ENCODE data around the gene BBS2.

BBS2 gene

GRCh38 chr16:56547120-56547948, 27.5 kb upstream of the BBS2 start:
- Histone ChIP-seq H3K36me3 (ENCODE audit: control insufficient read depth, insufficient read depth, low read length) (no peaks in the 10 kb centered on the region), H3K27ac (ENCODE audit: low read depth, low read length) (peak overlapping the region; percentile 66), H3K9ac (ENCODE audit: low read length) (no peak overlapping the region), H3K4me1 (ENCODE audit: control insufficient read depth, insufficient read depth, low read length) (peaks cover 4% of the 10 kb centered on the region), H3K4me3 (ENCODE audit: low read length) (no peak overlapping the region), H3K27me3 (ENCODE audit: control insufficient read depth, insufficient read depth, low read length) (no peaks in the 10 kb centered on the region)

DNA sequence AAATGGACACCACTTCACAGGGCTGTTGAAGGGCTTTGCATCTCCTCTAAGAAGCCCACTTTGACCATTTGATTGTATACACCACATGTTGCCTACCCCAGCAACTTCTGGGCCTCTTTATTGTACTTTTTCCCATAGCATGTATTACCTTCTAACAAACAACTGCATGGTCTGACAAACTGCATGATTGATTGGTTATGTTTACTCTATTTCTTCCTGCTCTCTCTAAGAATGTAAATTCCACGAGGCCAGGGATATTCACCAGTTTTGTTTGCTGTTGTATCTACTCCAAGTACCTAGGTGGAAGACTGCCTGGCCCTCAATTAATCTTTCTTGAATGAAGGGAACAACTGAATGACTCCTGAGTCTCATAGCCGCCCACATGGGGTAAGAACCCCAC, 22.2 kb upstream of the BBS2 start:
- no peaks in the 10 kb centered on the region for H3K36me3 ChIP-seq (ENCODE audit: control insufficient read depth, insufficient read depth, low read length)
- no peak overlapping the region for H3K27ac ChIP-seq (ENCODE audit: low read depth, low read length)
- no peak overlapping the region for H3K4me3 ChIP-seq (ENCODE audit: low read length)
- no peak overlapping the region for H3K9ac ChIP-seq (ENCODE audit: low read length)
- H3K27me3 ChIP-seq (ENCODE audit: control insufficient read depth, insufficient read depth, low read length): no peaks in the 10 kb centered on the region
- H3K4me1 ChIP-seq (ENCODE audit: control insufficient read depth, insufficient read depth, low read length): no peaks in the 10 kb centered on the region

DNA sequence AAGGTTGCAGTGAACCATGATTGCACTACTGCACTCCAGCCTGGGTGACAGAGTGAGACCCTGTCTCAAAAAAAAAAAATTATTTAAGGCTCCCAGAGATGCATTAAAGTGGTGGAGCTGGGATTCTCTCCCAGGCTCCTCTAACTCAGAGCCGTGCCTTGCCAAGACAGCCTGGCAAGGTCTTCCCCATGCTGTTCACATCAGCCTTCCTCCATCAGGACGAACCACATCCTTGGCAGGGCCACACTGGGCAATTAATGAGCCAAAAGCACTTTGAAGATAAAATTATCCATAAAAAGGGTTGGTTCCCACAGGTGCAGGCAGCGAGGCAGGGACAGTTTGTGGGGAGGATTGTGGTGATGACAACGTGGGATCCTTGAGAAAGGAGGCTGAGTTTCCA, 19.8 kb upstream of the BBS2 start:
- Histone ChIP-seq H3K27ac (ENCODE audit: low read depth, low read length) (no peak overlapping the region), H3K36me3 (ENCODE audit: control insufficient read depth, insufficient read depth, low read length) (no peaks in the 10 kb centered on the region), H3K4me1 (ENCODE audit: control insufficient read depth, insufficient read depth, low read length) (no peaks in the 10 kb centered on the region), H3K4me3 (ENCODE audit: low read length) (no peak overlapping the region), H3K27me3 (ENCODE audit: control insufficient read depth, insufficient read depth, low read length) (no peaks in the 10 kb centered on the region), H3K9ac (ENCODE audit: low read length) (no peak overlapping the region)

DNA sequence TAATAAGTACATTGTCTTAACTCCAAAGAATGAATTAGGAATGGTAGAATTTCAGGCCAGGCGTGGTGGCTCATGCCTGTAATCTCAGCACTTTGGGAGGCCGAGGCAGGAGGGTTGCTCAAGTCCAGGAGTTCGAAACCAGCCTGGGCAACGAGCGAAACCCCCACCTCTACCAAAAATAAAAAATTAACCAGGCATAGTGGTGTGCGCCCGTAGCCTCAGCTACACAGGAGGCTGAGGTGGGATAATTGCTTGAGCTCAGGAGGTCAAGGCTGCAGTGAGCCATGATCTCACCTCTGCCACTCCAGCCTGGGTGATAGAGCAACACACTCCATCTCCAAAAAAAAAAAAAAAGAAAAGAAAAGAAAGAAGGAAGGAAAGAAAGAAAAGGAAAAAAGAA, 18.5 kb upstream of the BBS2 start:
- no peak overlapping the region for H3K9ac ChIP-seq (ENCODE audit: low read length)
- H3K4me1 ChIP-seq (ENCODE audit: control insufficient read depth, insufficient read depth, low read length): no peaks in the 10 kb centered on the region
- H3K27me3 ChIP-seq (ENCODE audit: control insufficient read depth, insufficient read depth, low read length): no peaks in the 10 kb centered on the region
- H3K27ac ChIP-seq (ENCODE audit: low read depth, low read length): no peak overlapping the region
- no peaks in the 10 kb centered on the region for H3K36me3 ChIP-seq (ENCODE audit: control insufficient read depth, insufficient read depth, low read length)
- no peak overlapping the region for H3K4me3 ChIP-seq (ENCODE audit: low read length)

- H3K4me1 ChIP-seq (ENCODE audit: control insufficient read depth, insufficient read depth, low read length): no peaks in the 10 kb centered on the region
- H3K4me3 ChIP-seq (ENCODE audit: low read length): no peak overlapping the region
- no peaks in the 10 kb centered on the region for H3K36me3 ChIP-seq (ENCODE audit: control insufficient read depth, insufficient read depth, low read length)
- no peak overlapping the region for H3K27ac ChIP-seq (ENCODE audit: low read depth, low read length)
- no peaks in the 10 kb centered on the region for H3K27me3 ChIP-seq (ENCODE audit: control insufficient read depth, insufficient read depth, low read length)
- no peak overlapping the region for H3K9ac ChIP-seq (ENCODE audit: low read length)
These were observed 15.1 kb upstream of the BBS2 start for GRCh38 chr16:56534847-56535383.

GRCh38 chr16:56532714-56533113, 12.9 kb upstream of the BBS2 start:
- no peak overlapping the region for H3K9ac ChIP-seq (ENCODE audit: low read length)
- H3K4me1 ChIP-seq (ENCODE audit: control insufficient read depth, insufficient read depth, low read length): no peaks in the 10 kb centered on the region
- no peak overlapping the region for H3K4me3 ChIP-seq (ENCODE audit: low read length)
- no peaks in the 10 kb centered on the region for H3K36me3 ChIP-seq (ENCODE audit: control insufficient read depth, insufficient read depth, low read length)
- H3K27me3 ChIP-seq (ENCODE audit: control insufficient read depth, insufficient read depth, low read length): no peaks in the 10 kb centered on the region
- no peak overlapping the region for H3K27ac ChIP-seq (ENCODE audit: low read depth, low read length)

DNA sequence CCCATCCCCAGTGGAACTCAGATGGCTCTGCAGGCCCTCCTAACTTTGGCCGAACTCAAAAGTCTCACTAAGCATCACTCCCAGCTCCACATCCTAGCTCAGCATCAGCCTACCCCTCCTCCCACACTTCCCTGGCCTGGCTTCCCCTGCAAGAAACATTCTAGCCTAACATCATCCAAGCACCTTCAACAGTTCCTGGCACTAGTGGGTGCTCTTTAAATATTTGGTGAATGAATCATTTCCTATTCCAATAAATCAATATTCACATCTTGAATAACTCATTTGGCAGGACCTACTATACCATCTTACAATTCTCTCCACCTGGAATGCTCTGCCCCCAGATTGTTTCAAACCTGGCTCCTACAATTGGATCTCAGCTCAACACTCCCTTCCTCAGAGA, 11.0 kb upstream of the BBS2 start:
- Histone ChIP-seq H3K27me3 (ENCODE audit: control insufficient read depth, insufficient read depth, low read length) (no peaks in the 10 kb centered on the region), H3K9ac (ENCODE audit: low read length) (no peak overlapping the region), H3K36me3 (ENCODE audit: control insufficient read depth, insufficient read depth, low read length) (no peaks in the 10 kb centered on the region), H3K4me3 (ENCODE audit: low read length) (no peak overlapping the region), H3K4me1 (ENCODE audit: control insufficient read depth, insufficient read depth, low read length) (no peaks in the 10 kb centered on the region), H3K27ac (ENCODE audit: low read depth, low read length) (no peak overlapping the region)

DNA sequence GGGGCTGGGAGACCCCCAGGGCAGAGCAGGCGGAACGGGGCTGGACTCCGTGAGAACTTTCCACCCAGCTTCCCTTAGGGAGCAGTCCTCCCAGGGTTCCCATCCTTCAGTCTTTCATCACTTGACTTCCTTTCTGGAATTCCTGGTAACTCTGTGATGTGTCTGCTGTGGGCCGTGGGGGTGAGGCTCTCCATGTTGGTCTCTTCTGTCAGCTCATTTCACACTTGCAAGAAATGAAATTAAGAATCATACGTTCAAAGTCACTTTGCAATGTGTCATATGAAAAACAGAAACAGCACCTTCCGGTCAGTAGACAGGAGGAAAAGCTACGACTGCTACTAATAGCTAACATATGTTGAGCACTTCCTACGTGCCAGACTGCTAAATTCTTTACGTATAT, 5.4 kb upstream of the BBS2 start:
- Histone ChIP-seq H3K36me3 (ENCODE audit: control insufficient read depth, insufficient read depth, low read length) (no peaks in the 10 kb centered on the region), H3K27me3 (ENCODE audit: control insufficient read depth, insufficient read depth, low read length) (no peaks in the 10 kb centered on the region), H3K27ac (ENCODE audit: low read depth, low read length) (no peak overlapping the region), H3K4me1 (ENCODE audit: control insufficient read depth, insufficient read depth, low read length) (no peaks in the 10 kb centered on the region), H3K9ac (ENCODE audit: low read length) (no peak overlapping the region), H3K4me3 (ENCODE audit: low read length) (no peak overlapping the region)

DNA sequence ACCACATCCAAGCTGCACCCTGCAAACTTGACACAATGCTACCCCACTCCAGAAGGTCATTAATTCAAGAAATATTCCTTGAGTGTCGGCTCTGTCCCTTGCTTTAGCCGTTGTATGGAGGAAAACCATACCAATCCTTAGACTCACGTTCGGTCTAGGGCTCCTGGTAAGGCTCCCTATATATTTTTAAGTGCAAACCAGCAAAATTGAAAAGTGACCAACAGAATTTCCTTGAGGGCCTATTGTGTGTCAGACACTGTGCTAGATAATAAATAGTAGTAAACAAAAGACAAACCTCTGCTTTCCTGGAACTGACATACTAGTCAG, 390 bp upstream of the BBS2 start:
- Histone ChIP-seq H3K27ac (ENCODE audit: low read depth, low read length) (peak overlapping the region; percentile 93), H3K4me3 (ENCODE audit: low read length) (peak overlapping the region; percentile 98), H3K9ac (ENCODE audit: low read length) (peak overlapping the region; percentile 19), H3K4me1 (ENCODE audit: control insufficient read depth, insufficient read depth, low read length) (no peaks in the 10 kb centered on the region), H3K36me3 (ENCODE audit: control insufficient read depth, insufficient read depth, low read length) (no peaks in the 10 kb centered on the region), H3K27me3 (ENCODE audit: control insufficient read depth, insufficient read depth, low read length) (no peaks in the 10 kb centered on the region)

GRCh38 chr16:56518425-56518824, 1.4 kb downstream of the BBS2 start:
- no peak overlapping the region for H3K4me3 ChIP-seq (ENCODE audit: low read length)
- no peaks in the 10 kb centered on the region for H3K4me1 ChIP-seq (ENCODE audit: control insufficient read depth, insufficient read depth, low read length)
- no peak overlapping the region for H3K9ac ChIP-seq (ENCODE audit: low read length)
- no peak overlapping the region for H3K27ac ChIP-seq (ENCODE audit: low read depth, low read length)
- no peaks in the 10 kb centered on the region for H3K27me3 ChIP-seq (ENCODE audit: control insufficient read depth, insufficient read depth, low read length)
- no peaks in the 10 kb centered on the region for H3K36me3 ChIP-seq (ENCODE audit: control insufficient read depth, insufficient read depth, low read length)

DNA sequence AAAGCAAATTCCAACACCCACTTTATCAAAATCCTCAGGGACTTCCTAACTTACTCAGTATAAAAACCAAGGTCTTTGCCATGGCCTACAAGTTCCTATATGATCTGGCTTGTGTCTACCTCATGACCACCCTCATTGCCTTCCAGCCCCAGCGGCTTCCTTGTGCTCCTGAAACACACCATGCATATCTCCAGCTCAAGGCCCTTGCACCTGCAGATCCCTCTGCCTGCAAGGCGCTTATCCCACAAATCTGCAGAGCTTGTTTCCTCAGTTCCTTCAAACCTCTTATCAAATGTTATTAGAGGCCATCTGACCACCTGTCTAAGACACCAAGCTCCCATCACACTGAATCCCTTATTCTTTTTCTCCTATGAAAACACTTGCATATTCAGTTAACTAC, 2.6 kb downstream of the BBS2 start:
- H3K4me1 ChIP-seq (ENCODE audit: control insufficient read depth, insufficient read depth, low read length): no peaks in the 10 kb centered on the region
- H3K36me3 ChIP-seq (ENCODE audit: control insufficient read depth, insufficient read depth, low read length): no peaks in the 10 kb centered on the region
- no peak overlapping the region for H3K4me3 ChIP-seq (ENCODE audit: low read length)
- H3K27ac ChIP-seq (ENCODE audit: low read depth, low read length): no peak overlapping the region
- no peak overlapping the region for H3K9ac ChIP-seq (ENCODE audit: low read length)
- no peaks in the 10 kb centered on the region for H3K27me3 ChIP-seq (ENCODE audit: control insufficient read depth, insufficient read depth, low read length)

GRCh38 chr16:56515665-56516064, 4.2 kb downstream of the BBS2 start:
- Histone ChIP-seq H3K4me1 (ENCODE audit: control insufficient read depth, insufficient read depth, low read length) (no peaks in the 10 kb centered on the region), H3K36me3 (ENCODE audit: control insufficient read depth, insufficient read depth, low read length) (peaks cover under 1% of the 10 kb centered on the region), H3K4me3 (ENCODE audit: low read length) (no peak overlapping the region), H3K9ac (ENCODE audit: low read length) (no peak overlapping the region), H3K27ac (ENCODE audit: low read depth, low read length) (no peak overlapping the region), H3K27me3 (ENCODE audit: control insufficient read depth, insufficient read depth, low read length) (no peaks in the 10 kb centered on the region)

GRCh38 chr16:56514845-56515244, 5.0 kb downstream of the BBS2 start:
- peaks cover 6% of the 10 kb centered on the region for H3K36me3 ChIP-seq (ENCODE audit: control insufficient read depth, insufficient read depth, low read length)
- H3K4me1 ChIP-seq (ENCODE audit: control insufficient read depth, insufficient read depth, low read length): no peaks in the 10 kb centered on the region
- no peak overlapping the region for H3K9ac ChIP-seq (ENCODE audit: low read length)
- H3K4me3 ChIP-seq (ENCODE audit: low read length): no peak overlapping the region
- H3K27ac ChIP-seq (ENCODE audit: low read depth, low read length): no peak overlapping the region
- no peaks in the 10 kb centered on the region for H3K27me3 ChIP-seq (ENCODE audit: control insufficient read depth, insufficient read depth, low read length)
